HG03097 (cell line): ENCODE measurements around the gene COL6A1.

ENCODE experiments used
- ATAC-seq: cut with Tn5 transposase; IDR thresholded peaks from one replicate; pipeline ENCODE4 v1.9.1; 2021; ENCODE audit not compliant: unreplicated experiment, low FRiP score

Gene COL6A1

GRCh38 chr21:45980271-45980670 is 1.3 kb upstream of the COL6A1 start:
- ATAC-seq: no peak

GRCh38 chr21:45980697-45981096 is 873 bp upstream of the COL6A1 start:
- no peak for ATAC-seq

GRCh38 chr21:45982092-45982757 is 655 bp downstream of the COL6A1 start:
- ATAC-seq: no peak

- ATAC-seq: no peak
Observed at GRCh38 chr21:45982758-45983648, 1.4 kb downstream of the COL6A1 start.

- no peak for ATAC-seq
Observed at GRCh38 chr21:45983649-45983965, 2.0 kb downstream of the COL6A1 start.

- ATAC-seq: no peak
Observed at GRCh38 chr21:45983981-45984551, 2.5 kb downstream of the COL6A1 start.

GRCh38 chr21:45984584-45985095 is 3.1 kb downstream of the COL6A1 start:
- no peak for ATAC-seq

GRCh38 chr21:45985471-45986315 is 4.1 kb downstream of the COL6A1 start:
- ATAC-seq: no peak

- no peak for ATAC-seq
Observed at GRCh38 chr21:45986316-45987051, 4.9 kb downstream of the COL6A1 start.

GRCh38 chr21:45987121-45987711 is 5.6 kb downstream of the COL6A1 start:
- no peak for ATAC-seq

- no peak for ATAC-seq
Observed at GRCh38 chr21:45988366-45989347, 7.1 kb downstream of the COL6A1 start.

GRCh38 chr21:45989355-45990048 is 7.9 kb downstream of the COL6A1 start:
- no peak for ATAC-seq

- no peak for ATAC-seq
Observed at GRCh38 chr21:45990049-45990711, 8.6 kb downstream of the COL6A1 start.

GRCh38 chr21:45990741-45991605 is 9.4 kb downstream of the COL6A1 start:
- ATAC-seq: no peak

GRCh38 chr21:45991606-45992300 is 10.2 kb downstream of the COL6A1 start:
- no peak for ATAC-seq
